HepG2 (cell line): ENCODE data around the gene NUP85. TPM values are rescaled to one million over a fixed set of nuclear protein-coding genes. Genes with fewer than 3 reads are reported as not detected.

ENCODE experiments used
- AGO1 ChIP-seq: fragments of 200-400 bp; formaldehyde crosslinking; IDR thresholded peaks from 2 replicates; pipeline ENCODE4 v1.6.1; 2017; ENCODE audit warnings: mild to moderate bottlenecking, low read depth, low read length, moderate library complexity; ENCODE audit not compliant: poor library complexity, severe bottlenecking
- AHR ChIP-seq: IDR thresholded peaks from 2 replicates; pipeline ENCODE4 v1.6.1; 2018; ENCODE audit warnings: missing genetic modification reagents, missing compliant biosample characterization
- ATF3 ChIP-seq: sonication (generic); formaldehyde crosslinking; IDR thresholded peaks from 2 replicates; pipeline ENCODE4 v1.4.0; 2020; ENCODE audit warnings: missing genetic modification reagents
- DZIP1 ChIP-seq: sonication (generic); formaldehyde crosslinking; IDR thresholded peaks from 2 replicates; pipeline ENCODE4 v1.5.0; 2020; ENCODE audit warnings: mild to moderate bottlenecking, missing genetic modification reagents
- FUBP1 ChIP-seq: sonication (generic); formaldehyde crosslinking; IDR thresholded peaks from 2 replicates; pipeline ENCODE4 v1.5.1; 2020; ENCODE audit warnings: missing genetic modification reagents, mild to moderate bottlenecking, borderline replicate concordance
- IRX3 ChIP-seq: sonication (generic); formaldehyde crosslinking; IDR thresholded peaks from 2 replicates; pipeline ENCODE4 v1.8.1; 2023; ENCODE audit warnings: mild to moderate bottlenecking, low read depth, missing genetic modification reagents, borderline replicate concordance
- SALL2 ChIP-seq: sonication (generic); formaldehyde crosslinking; IDR thresholded peaks from 2 replicates; pipeline ENCODE4 v1.8.1; 2023; ENCODE audit warnings: mild to moderate bottlenecking, missing genetic modification reagents, inconsistent platforms
- ZHX2 ChIP-seq, 2 experiments: sonication (generic) in 1 of 2; formaldehyde crosslinking in 1 of 2; IDR thresholded peaks; 2 replicates each; pipeline versions ENCODE4 v1.6.1 to v1.9.0; 2014 to 2022; ENCODE audit warnings: antibody characterized with exemption in 1 of 2, borderline replicate concordance in 1 of 2, inconsistent platforms in 1 of 2, low read depth in 1 of 2, missing genetic modification reagents in 1 of 2
- ZNF281 ChIP-seq: sonication (generic); formaldehyde crosslinking; IDR thresholded peaks from 2 replicates; pipeline ENCODE4 v1.4.0; 2020; ENCODE audit warnings: missing genetic modification reagents, borderline replicate concordance
- ZNF451 ChIP-seq: sonication (generic); formaldehyde crosslinking; IDR thresholded peaks from 2 replicates; pipeline ENCODE4 v1.5.0; 2020; ENCODE audit warnings: mild to moderate bottlenecking, missing genetic modification reagents
- ZNF530 ChIP-seq: sonication (generic); formaldehyde crosslinking; IDR thresholded peaks from 2 replicates; pipeline ENCODE4 v1.5.0; 2020; ENCODE audit warnings: low read depth, mild to moderate bottlenecking, missing genetic modification reagents
- ZNF652 ChIP-seq: IDR thresholded peaks from 2 replicates; pipeline ENCODE4 v1.6.1; 2016; ENCODE audit warnings: low read depth, borderline replicate concordance
- polyA plus RNA-seq, 8 experiments: library from polyadenylated mRNA; depleted of rRNA in 3 of 8; stranded (reverse) in 7 of 8; unstranded in 1 of 8; fragments of >200 nt; fragmentation: Illumina TruSeq in 4 of 8; extraction: Trizol in 4 of 8; gene quantifications; 2 replicates each; pipeline versions ENCODE4 v1.2.1 to v1.2.3, GENCODE V29; 2011 to 2016; ENCODE audit warnings: low read depth in 4 of 8, missing spikeins in 1 of 8, mixed read lengths in 1 of 8; ENCODE audit not compliant: insufficient read depth in 1 of 8
- total RNA-seq, 5 experiments: library from RNA; depleted of rRNA; stranded (reverse); fragments of >200 nt; fragmentation: Illumina TruSeq; extraction: Trizol; gene quantifications; 2 replicates each; pipeline ENCODE4 v1.2.3, GENCODE V29; 2016; ENCODE audit warnings: low read depth in 1 of 5

The NUP85 gene
- total and polyA plus RNA-seq, 2 of the 13 experiments (the other 11 are each of a cell fraction or from before 2014, with no cell fraction given) = 89.1 to 124 TPM

- TF ChIP-seq ZNF530 (CRISPR knock-in tag) = no peak
- TF ChIP-seq ZNF652 (CRISPR knock-in tag) = peak; percentile 85
- peak; percentile 89; the same call in 1 of the 2 replicates for TF ChIP-seq FUBP1 (CRISPR knock-in tag)
- peak; percentile 25; the same call in 1 of the 2 replicates for TF ChIP-seq ZHX2 (IDR thresholded peaks at IDR 0.05; ENCODE audit: low read depth)
- no peak for TF ChIP-seq ZHX2 (CRISPR knock-in tag; IDR thresholded peaks at IDR 0.05; ENCODE audit: borderline replicate concordance)
- peak; percentile 74 for TF ChIP-seq AGO1
- TF ChIP-seq IRX3 (CRISPR knock-in tag) = no peak
- TF ChIP-seq ATF3 (CRISPR knock-in tag) = no peak
- no peak; the same call in 1 of the 2 replicates for TF ChIP-seq AHR (CRISPR knock-in tag)
- TF ChIP-seq ZNF281 = peak; percentile 52
- TF ChIP-seq ZNF451 (CRISPR knock-in tag) = no peak
- no peak for TF ChIP-seq SALL2 (CRISPR knock-in tag)
- TF ChIP-seq DZIP1 (CRISPR knock-in tag) = peak; percentile 60; the same call in 1 of the 2 replicates
Measured at GRCh38 chr17:75267411-75268232, 62.1 kb downstream of the NUP85 start (continued).
